PC-3 (cell line): ENCODE measurements around the gene SSC5D. TPM values are rescaled to one million over a fixed set of nuclear protein-coding genes. Genes with fewer than 3 reads are reported as not detected.

Experiments used
- ATAC-seq: fragments of 200-7000 bp; cut with Tn5 transposase; 2 replicates; pipeline ENCODE4 v1.9.1; 2020; ENCODE audit warnings: mild to moderate bottlenecking, moderate library complexity
- BruUV-seq: library from RNA; stranded (reverse); fragments of 400-500 nt; replicated peaks from 2 replicates; lab custom pipeline; 2021; lab: Mats Ljungman, UMichigan
- CTCF ChIA-PET: fragments of 300-600 bp; sonication (Branson Sonifier 250); formaldehyde crosslinking; loops from one replicate; lab custom pipeline; 2022; ENCODE audit warnings: antibody characterized with exemption; lab: Charles Lee
- POLR2A ChIA-PET: fragments of 300-600 bp; sonication (Branson Sonifier 250); formaldehyde crosslinking; loops from one replicate; lab custom pipeline; 2022; ENCODE audit warnings: antibody characterized with exemption; ENCODE audit not compliant: unreplicated experiment; lab: Charles Lee
- DNase-seq: peaks from one replicate; pipeline ENCODE4 v3.0.0-alpha.2; 2015
- H2AFZ ChIP-seq: fragments of 300-600 bp; sonication (generic); 2 replicates; pipeline ENCODE4 v1.6.0; 2016; ENCODE audit warnings: antibody characterized with exemption, low read length
- H3F3A ChIP-seq: fragments of 300-600 bp; sonication (generic); one replicate; pipeline ENCODE4 v1.6.0; 2017; ENCODE audit warnings: antibody characterized with exemption, low read length, control low read depth, mild to moderate bottlenecking; ENCODE audit not compliant: unreplicated experiment
- H3K27ac ChIP-seq: fragments of 300-600 bp; sonication (generic); 2 replicates; pipeline ENCODE4 v1.5.1; 2016; ENCODE audit warnings: mild to moderate bottlenecking, low read length
- H3K27me3 ChIP-seq: fragments of 300-600 bp; sonication (generic); 2 replicates; pipeline ENCODE4 v1.6.1; 2016; ENCODE audit warnings: low read length, mixed read lengths
- H3K36me3 ChIP-seq: fragments of 300-600 bp; sonication (generic); 2 replicates; pipeline ENCODE4 v1.6.1; 2016; ENCODE audit warnings: low read depth, mixed run types, low read length, mixed read lengths
- H3K4me1 ChIP-seq: fragments of 300-600 bp; sonication (generic); 2 replicates; pipeline ENCODE4 v1.5.1; 2016; ENCODE audit warnings: low read length; ENCODE audit not compliant: insufficient read depth
- H3K4me2 ChIP-seq: fragments of 300-600 bp; sonication (generic); 2 replicates; pipeline ENCODE4 v1.6.0; 2016; ENCODE audit warnings: low read length
- H3K4me3 ChIP-seq: fragments of 300-600 bp; sonication (generic); 2 replicates; pipeline ENCODE4 v1.5.1; 2016; ENCODE audit warnings: mild to moderate bottlenecking, low read length, mixed read lengths
- H3K79me2 ChIP-seq: fragments of 300-600 bp; sonication (generic); 2 replicates; pipeline ENCODE4 v1.6.1; 2017; ENCODE audit warnings: low read length, mixed read lengths
- H3K9ac ChIP-seq: fragments of 300-600 bp; sonication (generic); 2 replicates; pipeline ENCODE4 v1.6.0; 2016; ENCODE audit warnings: mild to moderate bottlenecking, low read length
- H3K9me2 ChIP-seq: fragments of 300-600 bp; sonication (generic); replicated peaks from 2 replicates; pipeline ENCODE4 v1.6.1; 2016; ENCODE audit warnings: mixed run types, low read length, mixed read lengths
- H3K9me3 ChIP-seq: fragments of 300-600 bp; sonication (generic); 2 replicates; pipeline ENCODE4 v1.6.1; 2016; ENCODE audit warnings: low read length, mixed read lengths
- H4K20me1 ChIP-seq: fragments of 300-600 bp; sonication (generic); 2 replicates; pipeline ENCODE4 v1.6.1; 2016; ENCODE audit warnings: low read length, mixed read lengths
- CTCF ChIP-seq: fragments of 300-600 bp; sonication (generic); conservative IDR thresholded peaks from 2 replicates; pipeline ENCODE4 v1.5.1; 2017; ENCODE audit warnings: antibody characterized with exemption, low read depth, mild to moderate bottlenecking, low read length
- EZH2 ChIP-seq: fragments of 300-600 bp; sonication (generic); IDR thresholded peaks from one replicate; pipeline ENCODE4 v1.6.1; 2017; ENCODE audit warnings: antibody characterized with exemption, mild to moderate bottlenecking, low read length; ENCODE audit not compliant: unreplicated experiment
- EZH2phosphoT487 ChIP-seq: fragments of 300-600 bp; sonication (generic); IDR thresholded peaks from 2 replicates; pipeline ENCODE4 v1.6.1; 2018; ENCODE audit warnings: mild to moderate bottlenecking, antibody characterized with exemption, low read length, borderline replicate concordance
- intact Hi-C: fragments of 100-400 bp; cut with micrococcal nuclease; formaldehyde crosslinking; loops from 2 replicates; pipeline ENCODE4 v1.9.0; 2023
- total RNA-seq: library from RNA; depleted of rRNA; stranded (reverse); fragments of >200 nt; gene quantifications from 2 replicates; pipeline ENCODE4 v1.2.3, GENCODE V29; 2014

Gene SSC5D
- total RNA-seq, 1 experiment from 2014 or later, result not detected

DNA sequence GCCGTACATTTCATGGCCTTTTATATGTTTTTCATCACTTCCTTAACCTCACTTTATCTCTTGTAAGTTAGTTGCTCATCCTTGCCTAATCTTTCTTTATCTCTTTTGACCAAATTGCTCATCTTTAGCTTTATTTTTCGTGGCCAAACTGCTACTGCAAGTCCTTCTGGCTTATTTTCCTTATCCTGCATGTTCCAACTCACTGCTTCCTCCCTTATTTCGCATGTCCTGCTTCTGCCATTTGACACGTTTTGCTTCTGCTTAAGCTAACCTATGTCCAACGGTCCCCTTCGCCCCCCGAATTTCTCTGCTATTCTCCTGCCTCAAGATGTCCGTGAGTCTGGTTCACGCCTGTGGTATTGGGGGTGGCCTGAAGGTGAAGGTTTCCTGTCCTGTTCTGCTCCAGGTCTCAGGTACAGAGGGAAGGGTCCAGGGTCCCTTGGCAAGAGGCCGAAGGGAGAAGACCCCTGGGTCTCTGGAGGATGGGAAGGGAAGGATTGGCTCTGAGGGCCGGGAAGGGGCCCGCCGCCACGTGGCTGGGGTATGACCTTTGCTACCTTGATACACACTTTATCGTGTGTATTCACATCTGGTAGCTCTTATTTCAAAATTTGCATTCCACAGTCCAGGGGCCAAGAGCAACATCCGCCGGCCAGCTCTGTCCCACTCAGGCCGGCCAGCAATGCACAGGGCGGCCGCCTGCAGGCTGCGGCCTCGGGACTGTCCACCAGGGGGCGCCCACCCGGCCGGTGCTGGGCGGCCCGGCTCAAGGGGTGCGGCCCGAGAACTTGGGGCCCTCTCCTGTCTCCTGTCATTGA, 20.8 kb upstream of the SSC5D start:
- ATAC-seq (peak; percentile 94), DNase-seq (peak; percentile 68)
- CTCF ChIA-PET, result interaction anchor here (0.5 to 2.0 kb wide), 11 partner anchors 9 to 1983 kb away, joined by 3 to 33 read pairs (median 4); partner anchors contain the start of genes NAT14 and ZNF628
- Histone ChIP-seq H4K20me1 (no peaks in the 10 kb centered on the region), H3K36me3 (no peaks in the 10 kb centered on the region), H2AFZ (peak overlapping the region; percentile 75), H3K27me3 (no peaks in the 10 kb centered on the region), H3K9ac (no peak overlapping the region), H3K4me3 (peak overlapping the region; percentile 20; the same call in 1 of the 2 replicates), H3K4me2 (peak overlapping the region; percentile 73), H3F3A (no peaks in the 10 kb centered on the region), H3K9me2 (no peaks in the 10 kb centered on the region), H3K9me3 (no peaks in the 10 kb centered on the region), H3K27ac (no peak overlapping the region), H3K4me1 (peaks cover 8% of the 10 kb centered on the region), H3K79me2 (no peaks in the 10 kb centered on the region)
- no TSS peak for BruUV-seq
- POLR2A ChIA-PET, result interaction anchor here (0.5 to 0.7 kb wide), 2 partner anchors 157 to 184 kb away, joined by 5 read pairs; partner anchors contain the start of gene ZNF784
- peak; percentile 99 for TF ChIP-seq CTCF
- TF ChIP-seq EZH2, result no peak
- TF ChIP-seq EZH2phosphoT487, result no peak
- intact Hi-C loops, result loop anchor here (1.0 kb wide), 1 partner anchor 37 kb away; no protein-coding TSS in a partner anchor

GRCh38 chr19:55468054-55468393, 20.2 kb upstream of the SSC5D start:
- POLR2A ChIA-PET, result no interaction called here
- H2AFZ ChIP-seq, result peak overlapping the region; percentile 75
- H3K27me3 ChIP-seq, result no peaks in the 10 kb centered on the region
- no peak for DNase-seq
- no peaks in the 10 kb centered on the region for H3K9me3 ChIP-seq
- H3K9me2 ChIP-seq, result no peaks in the 10 kb centered on the region
- peak; percentile 52 for ATAC-seq
- peaks cover 11% of the 10 kb centered on the region for H3K4me1 ChIP-seq
- no peaks in the 10 kb centered on the region for H4K20me1 ChIP-seq
- H3K4me2 ChIP-seq, result peak overlapping the region; percentile 73
- CTCF ChIA-PET, result interaction anchor here (1.1 to 2.0 kb wide), 3 partner anchors 17 to 163 kb away, joined by 3 to 33 read pairs (median 7); partner anchors contain the start of gene NAT14
- no peaks in the 10 kb centered on the region for H3K79me2 ChIP-seq
- intact Hi-C loops, result loop anchor here (1.0 kb wide), 1 partner anchor 36 kb away; no protein-coding TSS in a partner anchor
- H3K4me3 ChIP-seq, result peak overlapping the region; percentile 20; the same call in 1 of the 2 replicates
- H3K9ac ChIP-seq, result no peak overlapping the region
- H3F3A ChIP-seq, result no peaks in the 10 kb centered on the region
- no peak overlapping the region for H3K27ac ChIP-seq
- H3K36me3 ChIP-seq, result no peaks in the 10 kb centered on the region
- TF ChIP-seq EZH2phosphoT487 (no peak), EZH2 (no peak), CTCF (0 out of 2 replicates have a peak, but pooled peaks have one; percentile 21)
- BruUV-seq, result no TSS peak
